NCI-H748 (cell line): ENCODE results near the gene SPRYD3.
"Not testable (repeated sequence)": the region's sequence is repeated elsewhere in the genome, so short reads cannot be mapped to it uniquely, and the experiment has no call there.

ENCODE experiments used
- DNase-seq: peaks from one replicate; lab custom pipeline; 2025; ENCODE audit not compliant: unreplicated experiment; lab: John Stamatoyannopoulos, UW

Gene SPRYD3

DNA sequence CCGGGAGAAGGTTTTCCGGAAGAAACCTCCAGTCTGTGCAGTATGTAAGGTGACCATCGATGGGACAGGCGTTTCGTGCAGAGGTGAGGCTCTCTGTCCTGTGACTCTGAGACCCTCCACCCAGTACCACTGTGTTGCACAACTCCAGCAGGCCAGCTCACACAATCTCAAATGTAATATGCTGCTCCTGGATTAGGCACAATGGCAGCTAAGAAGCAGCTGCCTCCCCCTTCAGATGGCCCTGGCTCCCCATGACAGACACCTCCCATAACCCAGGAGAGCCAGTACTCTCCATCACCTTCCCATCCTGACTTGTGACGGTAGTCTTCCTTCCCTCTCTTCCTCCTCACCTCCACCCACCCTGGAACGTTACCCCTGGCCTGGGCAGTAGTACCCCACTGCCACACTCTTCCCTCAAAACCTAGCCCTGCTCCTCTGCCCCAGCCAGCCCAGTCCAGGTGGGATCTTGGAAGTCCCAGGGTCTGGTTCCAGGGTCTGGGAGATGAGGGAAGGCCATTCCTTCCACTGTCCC, 27.2 kb downstream of the SPRYD3 start:
- no peak for DNase-seq

DNA sequence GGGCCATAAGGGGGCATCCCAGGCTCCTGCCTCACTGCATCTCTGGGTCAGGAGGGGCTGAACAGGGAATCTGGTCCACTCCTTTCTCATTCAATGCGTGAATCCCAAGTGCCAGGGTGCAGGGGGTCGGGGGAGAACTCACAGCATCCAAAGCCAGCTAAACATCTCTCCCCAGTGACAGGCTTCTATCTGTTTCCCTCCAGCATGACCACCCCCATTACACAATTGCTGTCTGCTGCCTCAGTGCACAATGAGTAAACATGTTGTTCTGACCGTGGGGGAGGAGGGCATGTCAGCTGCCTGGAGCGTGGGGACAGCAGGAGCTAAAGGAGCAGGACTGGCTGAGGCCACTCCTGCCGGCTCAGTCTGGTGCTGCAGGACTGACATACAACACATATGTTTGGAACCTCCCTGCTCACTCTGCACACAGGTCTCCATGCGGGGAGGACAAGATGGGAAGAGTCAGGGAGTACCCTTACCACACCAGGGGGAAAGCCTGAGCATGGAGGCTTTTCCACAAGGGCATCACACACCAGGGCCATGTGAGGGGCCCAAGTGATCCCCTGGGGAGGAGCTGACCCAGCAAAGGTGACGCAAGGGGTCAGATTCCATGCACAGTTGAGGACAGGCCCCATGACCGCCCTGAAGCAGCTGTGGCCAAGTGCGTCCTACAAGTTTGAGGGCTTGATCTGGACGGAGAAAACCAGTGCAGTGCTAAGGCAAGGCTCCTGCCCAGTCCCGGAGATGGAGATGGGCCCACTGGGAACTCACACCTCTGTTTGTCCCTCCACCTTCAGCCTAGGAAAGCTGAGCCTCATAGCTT, 27.9 kb downstream of the SPRYD3 start:
- DNase-seq = no peak

DNA sequence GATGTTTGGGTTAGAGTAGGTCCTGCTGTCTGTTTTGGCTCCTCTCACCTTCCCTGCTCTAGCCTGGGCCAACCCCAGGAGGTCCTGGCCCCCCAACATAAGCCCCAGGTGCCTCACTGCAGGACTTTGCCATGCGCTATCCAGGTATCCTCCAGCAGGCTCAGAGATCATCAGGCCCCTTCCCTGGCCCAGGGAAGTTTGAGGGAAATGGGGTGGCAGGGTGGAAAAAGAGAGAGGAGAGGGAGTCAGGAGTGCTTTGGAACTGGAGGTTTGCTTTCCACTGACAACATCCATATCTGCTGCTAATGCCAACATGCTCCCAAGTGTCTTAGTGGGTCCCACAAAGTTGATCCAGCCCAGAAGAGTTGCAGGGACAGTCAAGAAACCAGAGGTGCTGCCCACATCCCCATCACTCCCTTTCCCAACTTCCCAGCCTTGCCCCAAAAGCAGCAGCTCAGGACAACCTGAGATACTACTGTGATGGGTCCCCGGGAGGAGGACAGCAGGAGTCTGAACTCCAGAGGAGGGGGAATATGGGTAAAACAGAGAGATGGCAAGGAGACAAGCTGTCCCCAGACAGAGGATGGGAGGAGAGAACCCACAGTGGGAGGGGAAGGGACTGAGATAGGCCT, 28.6 kb downstream of the SPRYD3 start:
- DNase-seq = no peak

DNA sequence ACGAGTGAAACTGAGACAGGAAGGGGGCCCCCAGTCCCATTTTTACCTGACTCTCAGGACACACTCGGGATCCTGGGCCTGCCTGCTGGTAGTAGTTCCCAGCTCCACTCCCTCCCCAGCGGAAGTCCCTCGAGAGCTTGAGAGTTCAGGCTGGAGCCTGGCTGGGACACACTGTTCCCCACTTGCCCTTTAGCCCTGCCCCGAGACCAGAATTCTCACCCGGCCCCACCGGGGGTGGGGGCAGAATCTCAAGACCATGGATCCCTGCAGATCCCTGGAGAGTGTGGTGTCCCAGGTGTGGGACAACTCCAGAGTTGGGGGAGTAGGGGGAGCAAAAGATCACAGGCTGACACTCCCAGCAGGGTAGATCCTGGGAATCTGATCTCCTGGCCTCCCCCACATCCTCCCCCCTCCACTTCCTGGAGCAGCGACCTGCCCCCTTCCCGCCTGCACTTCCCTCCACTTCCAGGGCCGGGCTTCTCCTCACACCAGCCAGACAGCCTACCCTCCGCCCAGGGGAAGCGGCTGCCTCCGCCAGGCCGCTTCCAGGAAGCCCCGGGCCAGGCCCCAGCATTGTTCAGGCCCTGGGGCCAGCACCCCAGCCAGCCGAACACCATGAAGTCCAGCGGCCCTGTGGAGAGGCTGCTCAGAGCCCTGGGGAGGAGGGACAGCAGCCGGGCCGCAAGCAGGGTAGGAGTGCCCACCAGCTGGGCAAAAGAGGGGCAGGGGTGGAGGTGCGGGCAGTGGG, 29.4 kb downstream of the SPRYD3 start, which contains the start of gene TNS2:
Gene TNS2, plus strand, starts transcription at position 495 of the 748 bp plus-strand sequence. Its CDS starts 121 bp downstream, at position 616.
- peak; percentile 21 for DNase-seq

DNA sequence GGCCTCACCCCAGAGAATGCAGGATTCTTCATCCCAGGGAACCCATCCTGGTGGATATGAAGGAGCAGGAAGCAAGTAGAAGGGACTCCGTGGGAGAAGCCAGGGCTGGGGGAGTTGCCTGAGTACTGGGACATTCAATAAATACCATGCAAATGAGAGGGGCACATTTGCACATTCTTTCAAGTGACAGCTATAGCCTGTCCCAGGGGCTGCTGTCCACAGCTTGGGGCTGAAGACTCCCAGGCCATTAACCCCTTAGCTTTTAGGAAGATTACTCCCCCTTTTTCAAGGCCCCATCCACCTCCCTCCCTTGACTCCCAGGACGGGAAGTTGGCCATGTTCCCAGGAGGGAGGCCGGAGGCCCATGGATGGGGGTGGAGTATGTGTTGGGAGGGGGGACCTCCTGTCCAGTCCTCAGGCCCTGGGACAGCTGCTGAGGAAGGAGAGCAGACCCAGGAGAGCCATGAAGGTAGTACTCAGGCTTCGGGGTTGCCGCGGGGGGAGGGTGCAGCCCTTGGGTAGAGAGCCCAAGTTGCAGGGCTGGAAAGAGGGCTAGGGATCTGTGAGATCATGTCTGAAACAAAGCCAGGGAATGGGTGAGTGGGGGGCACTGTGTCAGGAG, 30.3 kb downstream of the SPRYD3 start:
- DNase-seq = no peak

DNA sequence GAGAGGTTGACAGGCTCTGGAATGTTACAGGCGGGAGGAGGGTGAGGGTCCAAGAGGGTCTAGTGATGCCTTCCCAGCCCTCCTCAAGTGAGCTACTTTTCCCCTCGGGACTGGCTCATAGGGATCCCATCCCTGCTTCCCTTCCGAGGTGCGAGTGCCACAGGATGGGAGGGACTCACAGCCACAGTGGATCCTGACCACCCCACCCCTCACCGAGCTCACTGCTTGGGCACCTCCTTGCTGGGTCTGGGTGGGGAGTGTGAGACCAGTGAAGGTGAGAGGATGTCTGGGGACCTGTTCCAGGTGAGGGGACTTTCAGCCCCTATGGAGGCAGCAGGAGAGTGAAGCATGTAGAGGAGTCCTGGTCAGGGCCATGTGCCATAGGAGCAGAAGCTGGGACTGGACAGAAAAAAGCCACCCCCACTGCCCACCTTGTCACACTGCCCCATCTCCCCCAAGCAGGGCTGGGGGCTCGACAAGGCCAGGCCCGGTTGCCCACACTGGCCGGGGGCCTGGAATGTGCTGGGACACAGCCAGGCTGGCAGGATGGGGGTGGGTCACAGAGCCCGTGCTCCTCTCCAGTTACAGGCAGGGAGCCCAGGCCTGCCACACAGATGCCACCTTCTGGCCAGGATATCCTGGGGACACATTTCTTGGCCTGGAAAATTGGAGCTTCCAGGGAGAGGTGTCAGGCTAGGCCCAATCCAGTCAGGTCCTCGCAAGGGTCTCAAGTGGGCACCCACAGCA, 31.0 kb downstream of the SPRYD3 start:
- DNase-seq = no peak

DNA sequence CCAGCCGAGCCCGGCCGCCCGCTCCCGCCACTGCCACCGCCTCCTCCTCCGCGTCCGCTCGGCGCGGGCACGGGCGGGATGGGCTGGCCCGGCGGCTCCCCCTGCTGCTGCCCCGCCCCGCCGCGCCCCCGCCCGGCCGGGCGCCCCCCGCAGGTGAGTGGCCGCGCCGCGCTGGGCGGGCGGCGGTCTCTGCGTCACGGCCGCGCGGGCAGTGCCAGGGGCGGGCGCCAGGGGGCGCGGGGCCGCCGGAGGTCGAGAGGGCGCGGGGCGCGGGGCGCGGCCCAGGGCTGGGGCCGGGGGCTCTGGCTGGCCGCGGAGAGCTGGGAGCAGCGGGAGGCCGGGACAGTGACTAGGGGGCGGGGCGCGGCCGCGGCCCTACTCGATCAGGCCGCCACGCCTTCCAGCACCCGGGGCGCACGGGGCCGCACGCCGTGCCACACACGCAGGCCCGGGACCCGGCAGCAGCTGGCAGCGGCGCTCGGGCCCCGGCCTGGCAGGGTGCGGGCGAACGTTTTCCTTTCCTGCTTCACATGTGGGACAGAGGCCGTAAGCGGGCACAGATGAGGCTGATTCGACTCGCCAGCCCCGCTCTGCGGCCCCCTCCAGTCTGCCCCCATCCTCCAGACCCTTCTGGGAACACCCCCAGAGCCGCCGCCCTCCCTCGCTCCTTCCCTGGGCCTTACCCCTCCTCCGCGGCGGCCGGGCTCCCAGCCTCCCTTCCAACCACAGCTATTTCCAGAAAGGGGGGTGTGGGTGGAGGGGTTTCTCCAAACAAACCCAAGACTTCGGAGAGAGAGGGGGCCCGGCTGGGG, 31.8 kb downstream of the SPRYD3 start:
- DNase-seq = peak; percentile 80

DNA sequence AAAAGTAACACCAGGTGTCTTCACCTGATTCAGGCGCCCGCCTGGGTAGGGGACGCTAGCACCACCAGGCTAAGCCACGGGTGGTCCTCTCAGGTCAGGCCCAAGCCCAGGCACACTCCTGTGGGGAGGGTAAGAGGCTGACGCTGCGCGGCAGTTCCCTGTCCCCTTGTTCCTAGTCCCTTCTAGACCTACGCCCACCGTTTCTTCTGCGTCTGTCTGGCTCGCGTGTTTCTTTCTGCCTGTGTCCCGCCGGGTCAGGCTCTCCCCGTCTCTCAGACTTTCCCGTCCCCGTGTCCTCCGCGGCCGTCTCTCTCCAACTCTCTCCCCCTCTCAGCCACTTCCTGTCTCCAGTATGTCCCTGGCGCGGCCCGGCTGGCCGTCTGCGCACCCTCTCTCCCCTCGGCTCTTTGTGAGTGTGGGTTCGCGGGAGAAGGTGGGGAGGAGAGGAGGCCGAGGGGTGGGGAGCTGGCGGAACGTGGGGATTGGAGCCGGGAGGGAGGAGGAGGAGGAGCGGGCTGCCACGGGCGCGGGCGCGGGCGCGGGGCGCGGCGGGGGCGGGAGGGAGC, 32.5 kb downstream of the SPRYD3 start:
- DNase-seq = peak; percentile 80

DNA sequence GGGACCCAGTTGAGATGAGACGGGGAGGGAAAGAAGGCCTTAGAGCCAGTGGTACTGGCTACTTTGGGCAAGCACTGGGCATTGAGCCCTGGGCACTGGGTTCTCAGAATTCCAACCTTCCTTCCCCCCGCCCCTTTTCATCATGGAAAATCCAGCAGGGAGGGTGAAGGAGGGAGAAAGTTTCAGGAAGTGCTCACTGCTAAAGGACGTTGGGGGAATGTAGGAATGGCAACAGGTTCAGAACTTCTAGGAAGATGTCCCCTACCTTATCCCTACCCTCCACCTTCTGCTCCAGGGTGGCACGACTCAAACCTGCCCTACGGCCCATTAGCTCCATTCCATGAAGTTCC, 33.5 kb downstream of the SPRYD3 start:
- no peak for DNase-seq

DNA sequence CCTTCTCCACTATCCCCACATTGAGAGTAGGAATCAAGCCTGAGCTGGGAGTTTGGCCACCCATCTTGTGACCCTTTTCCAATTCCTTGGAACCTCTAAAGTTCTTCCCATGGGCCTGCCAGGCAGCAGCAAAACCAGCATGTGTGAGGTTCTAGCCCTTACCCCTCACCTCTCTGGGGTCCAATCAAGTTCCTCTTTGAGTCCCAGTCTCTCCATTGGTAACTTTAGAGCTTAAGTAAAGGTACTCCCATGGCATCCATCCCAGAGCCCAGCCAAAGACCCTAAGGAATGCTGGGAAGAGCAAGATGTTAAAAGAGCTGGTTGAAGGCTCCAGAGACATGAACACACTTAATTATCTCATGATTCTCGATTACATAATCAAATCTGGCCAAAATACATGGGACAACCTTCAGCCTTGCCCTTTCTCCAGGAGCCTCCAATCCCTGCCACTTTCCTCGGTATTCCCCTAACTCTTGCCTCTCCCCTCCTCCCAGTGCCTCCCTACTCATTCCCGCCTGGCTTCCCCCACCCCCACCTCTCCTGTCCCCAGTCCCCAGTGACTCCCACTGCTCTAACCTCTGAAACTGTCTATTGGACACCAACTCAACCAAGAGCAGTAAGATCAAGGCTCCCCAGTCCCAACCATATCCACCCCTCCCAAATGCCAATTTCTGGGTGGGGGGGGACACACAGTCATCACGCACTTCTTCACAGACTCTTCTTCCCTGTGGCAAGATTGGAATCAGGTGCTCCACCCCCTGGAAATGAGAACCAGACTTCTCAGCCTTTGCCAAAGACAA, 34.1 kb downstream of the SPRYD3 start:
- DNase-seq = no peak

DNA sequence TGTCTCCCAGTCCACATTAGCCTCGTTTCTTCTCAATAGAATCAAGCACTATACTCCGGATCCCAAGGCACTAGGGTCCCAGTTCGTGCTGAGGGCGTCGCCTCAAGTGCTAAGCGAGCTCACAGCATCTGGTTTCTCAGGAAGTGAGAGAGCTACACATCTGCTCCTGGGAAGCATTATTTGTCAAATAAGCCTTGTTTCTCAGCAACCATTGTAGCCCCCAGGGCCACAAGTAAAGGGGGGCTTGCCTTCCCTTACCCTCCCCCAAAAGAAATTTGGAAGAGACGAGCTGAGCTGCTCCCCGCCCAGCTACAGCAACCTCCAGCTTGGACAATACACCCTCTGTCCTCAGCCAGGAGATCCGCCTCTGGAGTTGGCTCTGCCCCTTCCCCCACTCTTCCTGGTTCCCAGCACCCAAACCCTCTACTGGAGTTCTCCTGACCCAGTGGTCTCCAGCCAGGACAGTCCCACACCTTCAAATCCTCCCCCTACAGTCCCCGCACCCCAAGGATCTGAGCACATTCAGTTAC, 35.1 kb downstream of the SPRYD3 start:
- DNase-seq = peak; percentile 20

DNA sequence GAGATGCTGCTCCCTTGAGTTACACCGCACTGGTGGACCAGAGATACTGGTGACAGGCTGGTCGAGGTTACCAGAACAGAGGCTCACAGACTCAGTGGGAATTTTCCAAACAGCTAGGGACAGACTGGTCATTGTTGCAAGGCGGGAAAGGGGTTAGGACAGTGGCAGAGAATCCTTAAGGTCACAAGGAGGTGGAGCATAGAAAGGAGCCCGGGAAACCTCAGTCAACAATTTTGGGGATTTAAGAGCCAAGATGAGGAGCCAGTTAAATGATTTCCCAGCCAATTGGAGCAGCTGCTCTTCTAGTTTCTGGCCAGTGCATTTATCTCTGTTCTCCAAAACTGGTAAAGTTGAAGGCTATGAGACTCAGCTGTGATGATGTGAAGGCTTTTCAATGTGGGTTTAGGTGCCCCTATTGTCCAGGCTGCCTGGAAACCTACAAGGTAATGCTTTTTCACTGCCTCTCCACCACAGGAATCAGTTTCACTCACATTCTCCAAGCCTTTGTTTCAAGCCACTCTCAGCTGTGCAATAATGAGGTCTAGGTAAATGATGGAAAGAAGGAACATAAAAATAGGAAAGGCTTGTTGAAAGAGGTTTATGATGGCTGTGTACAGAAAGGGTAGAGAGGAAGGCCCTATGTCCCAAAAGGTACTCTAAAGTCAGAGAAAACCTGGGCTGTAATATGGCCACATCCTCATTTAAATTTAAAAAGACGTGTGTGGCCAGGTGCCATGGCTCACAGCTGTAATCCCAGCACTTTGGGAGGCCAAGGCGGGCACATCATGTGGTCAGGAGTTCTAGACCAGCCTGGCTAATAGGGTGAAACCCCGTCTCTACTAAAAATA, 36.4 kb downstream of the SPRYD3 start:
- no peak for DNase-seq

DNA sequence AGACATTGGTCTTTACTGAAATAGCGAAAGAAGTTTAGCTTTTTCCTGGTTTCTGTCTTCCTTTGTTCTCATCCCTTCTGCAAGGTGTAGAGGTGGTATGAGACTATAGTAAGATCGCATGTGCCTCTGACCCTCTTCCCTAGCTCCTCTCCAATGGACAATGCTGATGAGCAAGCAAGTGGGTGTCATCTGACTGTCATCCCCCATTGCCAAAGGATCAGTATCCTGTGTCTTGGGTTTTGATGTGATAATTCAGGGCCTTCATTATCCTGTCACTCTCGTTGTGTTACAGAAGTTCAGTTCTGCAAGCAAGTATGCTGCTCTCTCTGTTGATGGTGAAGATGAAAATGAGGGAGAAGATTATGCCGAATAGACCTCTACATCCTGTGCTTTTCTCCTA, 39.3 kb downstream of the SPRYD3 start:
- DNase-seq = no peak

DNA sequence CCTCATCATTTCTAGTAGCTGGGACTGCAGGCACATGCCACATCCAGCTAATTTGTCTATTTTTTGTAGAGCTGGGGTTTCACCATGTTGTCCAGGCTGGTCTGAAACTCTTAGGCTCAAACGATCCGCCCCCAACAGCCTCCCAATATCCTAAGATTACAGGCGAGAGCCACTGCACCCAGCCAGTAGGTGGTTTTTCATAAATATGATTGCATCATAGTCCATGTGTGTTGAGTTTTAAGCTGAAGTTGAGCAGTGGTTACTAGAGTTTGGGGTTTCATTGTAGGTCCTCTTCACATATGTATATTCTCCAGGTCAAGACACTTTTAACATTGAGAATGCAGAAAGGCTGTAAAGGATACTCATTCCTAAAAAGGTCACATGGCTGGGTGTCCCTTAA, 42.4 kb downstream of the SPRYD3 start:
- no peak for DNase-seq

DNA sequence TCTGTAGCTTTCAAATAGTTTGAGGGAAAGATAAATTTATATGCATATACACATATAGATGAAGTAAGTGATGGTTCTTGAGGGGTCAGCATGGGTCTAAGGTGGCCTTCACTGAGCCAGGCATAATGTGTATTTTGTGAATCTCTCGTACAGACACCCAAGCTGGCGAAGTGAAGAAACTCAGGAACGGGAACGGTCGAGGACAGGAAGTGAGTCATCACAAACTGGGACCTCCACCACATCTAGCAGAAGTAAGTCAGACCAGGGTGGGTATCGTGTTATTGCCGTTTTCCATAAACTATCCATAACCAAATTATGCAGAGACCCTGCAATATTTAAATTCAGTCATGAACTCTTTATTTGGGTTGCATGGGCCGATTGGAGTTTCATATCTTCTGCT, 44.7 kb downstream of the SPRYD3 start:
- no peak for DNase-seq

DNA sequence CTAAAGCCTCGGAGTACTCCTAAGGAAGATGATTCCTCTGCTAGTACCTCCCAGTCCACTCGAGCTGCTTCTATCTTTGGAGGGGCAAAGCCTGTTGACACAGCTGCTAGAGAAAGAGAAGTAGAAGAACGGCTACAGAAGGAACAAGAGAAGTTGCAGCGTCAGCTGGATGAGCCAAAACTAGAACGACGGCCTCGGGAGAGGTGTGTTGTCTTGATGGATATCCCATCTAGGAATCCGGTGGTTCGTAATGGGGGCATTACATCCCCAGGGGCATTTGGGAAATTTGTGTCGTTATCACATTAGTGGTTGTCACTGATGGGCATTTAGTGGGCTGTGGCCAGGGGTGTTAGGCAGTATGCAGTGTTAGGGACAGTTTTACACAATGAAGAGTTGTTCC, 45.4 kb downstream of the SPRYD3 start:
- not testable (repeated sequence) for DNase-seq

DNA sequence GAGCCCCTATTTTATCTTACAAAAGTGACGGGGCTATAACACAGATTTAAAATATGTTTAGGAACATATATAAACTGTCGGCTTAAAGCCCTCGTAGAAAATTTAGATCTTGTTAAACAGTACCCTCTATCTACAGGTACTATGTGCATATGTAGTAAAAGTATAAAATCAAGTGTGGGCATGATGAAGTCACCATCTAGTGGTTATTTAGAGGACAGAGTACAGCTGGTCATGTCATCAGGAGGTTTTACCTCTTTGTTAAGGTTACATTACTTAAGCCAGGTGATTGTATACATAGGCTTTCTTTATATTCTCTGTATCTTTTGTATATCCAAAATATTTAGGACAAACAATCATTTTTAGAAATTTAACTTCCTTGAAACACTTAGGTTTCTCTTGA, 47.6 kb downstream of the SPRYD3 start:
- no peak for DNase-seq
